Erythroblast (primary cell): Measurements from ENCODE around the gene CYB5R3.
"Not testable (repeated sequence)": the region's sequence is repeated elsewhere in the genome, so short reads cannot be mapped to it uniquely, and the experiment has no call there.

ENCODE experiments used
- DNase-seq, 2 experiments: peaks; one replicate each; lab custom pipeline; 2025; lab: John Stamatoyannopoulos, UW
- GATA1 ChIP-seq: IDR thresholded peaks from 2 replicates; pipeline ENCODE4 v1.6.1; 2011; ENCODE audit warnings: low read depth, mild to moderate bottlenecking, control low read depth, low read length, moderate library complexity
- POLR2A ChIP-seq: IDR thresholded peaks from 2 replicates; pipeline ENCODE4 v1.6.1; 2011; ENCODE audit warnings: mild to moderate bottlenecking, low read length

CYB5R3 gene

DNA sequence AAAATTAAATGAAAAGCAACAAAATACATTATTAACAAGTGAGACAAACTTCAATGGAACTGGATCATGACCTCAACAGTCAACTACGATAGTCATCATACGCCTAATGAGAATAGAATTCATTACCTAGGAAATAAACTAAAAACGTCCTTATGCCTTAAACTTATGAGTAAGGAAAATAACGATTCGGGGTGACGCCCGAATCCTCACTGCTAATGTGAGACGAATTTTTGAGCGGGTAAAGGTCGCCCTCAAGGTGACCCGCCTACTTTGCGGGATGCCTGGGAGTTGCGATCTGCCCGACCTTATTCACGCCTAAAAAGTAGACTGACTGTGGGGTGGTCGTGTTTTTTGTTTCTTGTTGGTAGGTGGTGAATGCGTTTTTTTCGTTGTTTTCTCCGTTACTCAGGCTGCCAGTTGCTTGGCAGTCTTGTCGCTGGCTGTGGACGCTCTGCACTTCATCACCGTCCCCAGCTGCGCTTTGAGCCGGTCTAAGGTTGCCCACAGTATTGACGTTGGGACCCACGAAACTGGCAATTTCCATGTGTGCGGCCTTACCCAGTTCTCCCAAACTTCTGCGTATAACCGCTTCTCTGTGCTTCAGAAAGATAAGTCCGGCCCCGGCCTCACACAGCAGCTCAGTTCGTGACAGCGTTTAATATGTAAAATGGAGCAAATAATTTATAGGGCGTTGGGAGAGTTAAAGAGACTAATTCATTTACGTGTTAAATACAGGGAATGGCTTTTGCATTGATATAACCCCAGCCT is 33.9 kb downstream of the CYB5R3 start:
- DNase-seq, result peak; percentile 97 to 98
- peak; percentile 100 for TF ChIP-seq POLR2A
- no peak for TF ChIP-seq GATA1

GRCh38 chr22:42614312-42615091 is 34.7 kb downstream of the CYB5R3 start, which contains the start of gene POLDIP3:
Gene POLDIP3 (minus strand): TSS chr22:42614883. CDS start chr22:42614857, 26 bp downstream.
- TF ChIP-seq GATA1 (no peak), POLR2A (no peak)
- DNase-seq, result peak; percentile 99 to 100

DNA sequence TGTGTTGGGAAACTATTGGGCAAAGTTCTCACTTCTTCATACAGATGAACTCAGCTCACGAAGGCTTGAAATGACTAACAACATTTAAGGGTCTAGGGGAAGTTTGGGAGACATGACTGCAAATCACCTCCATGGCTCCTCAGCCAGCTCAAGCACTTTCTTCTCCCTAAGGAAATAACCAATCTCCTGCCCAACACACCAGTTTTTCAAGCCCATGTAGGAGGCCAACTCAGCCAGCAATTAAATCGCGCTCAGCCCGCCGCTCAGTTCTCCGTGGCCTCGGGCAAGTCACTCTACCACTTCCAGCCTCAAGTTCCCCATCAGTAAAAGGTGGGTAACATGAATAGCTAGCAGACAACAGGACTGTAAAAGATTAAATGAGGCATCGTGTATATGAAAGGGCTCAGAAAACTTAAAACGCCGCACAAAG is 35.3 kb downstream of the CYB5R3 start:
- no peak for DNase-seq

GRCh38 chr22:42612336-42612735 is 36.9 kb downstream of the CYB5R3 start:
- TF ChIP-seq GATA1 (no peak), POLR2A (no peak)
- DNase-seq, result no peak

More for the DNA sequence above, 35.3 kb downstream of the CYB5R3 start:
- TF ChIP-seq POLR2A, result no peak

DNA sequence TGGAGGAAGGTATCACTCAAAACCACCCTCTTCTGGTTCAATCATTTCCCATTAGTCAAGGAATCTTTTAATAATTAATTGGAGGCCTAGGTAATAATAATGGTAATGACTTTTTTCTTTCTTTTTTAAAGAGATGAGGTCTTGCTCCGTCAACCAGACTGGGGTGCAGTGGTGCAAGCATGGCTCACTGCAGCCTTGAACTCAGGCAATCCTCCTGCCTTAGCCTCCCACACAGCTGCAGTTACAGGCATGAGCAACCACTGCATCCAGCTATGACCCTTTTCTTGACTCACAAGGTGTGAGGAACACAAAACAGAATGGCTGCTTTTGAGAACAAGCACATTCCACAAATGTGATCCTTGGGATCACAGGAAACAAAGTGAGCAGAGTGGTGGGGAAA is 38.1 kb downstream of the CYB5R3 start:
- TF ChIP-seq GATA1 (no peak), POLR2A (no peak)
- no peak for DNase-seq

GRCh38 chr22:42610186-42610585 is 39.0 kb downstream of the CYB5R3 start:
- TF ChIP-seq POLR2A, result no peak
- TF ChIP-seq GATA1, result no peak
- DNase-seq, result no peak

GRCh38 chr22:42608823-42609361 is 40.3 kb downstream of the CYB5R3 start:
- no peak for TF ChIP-seq GATA1
- no peak for TF ChIP-seq POLR2A
- DNase-seq, result no peak

DNA sequence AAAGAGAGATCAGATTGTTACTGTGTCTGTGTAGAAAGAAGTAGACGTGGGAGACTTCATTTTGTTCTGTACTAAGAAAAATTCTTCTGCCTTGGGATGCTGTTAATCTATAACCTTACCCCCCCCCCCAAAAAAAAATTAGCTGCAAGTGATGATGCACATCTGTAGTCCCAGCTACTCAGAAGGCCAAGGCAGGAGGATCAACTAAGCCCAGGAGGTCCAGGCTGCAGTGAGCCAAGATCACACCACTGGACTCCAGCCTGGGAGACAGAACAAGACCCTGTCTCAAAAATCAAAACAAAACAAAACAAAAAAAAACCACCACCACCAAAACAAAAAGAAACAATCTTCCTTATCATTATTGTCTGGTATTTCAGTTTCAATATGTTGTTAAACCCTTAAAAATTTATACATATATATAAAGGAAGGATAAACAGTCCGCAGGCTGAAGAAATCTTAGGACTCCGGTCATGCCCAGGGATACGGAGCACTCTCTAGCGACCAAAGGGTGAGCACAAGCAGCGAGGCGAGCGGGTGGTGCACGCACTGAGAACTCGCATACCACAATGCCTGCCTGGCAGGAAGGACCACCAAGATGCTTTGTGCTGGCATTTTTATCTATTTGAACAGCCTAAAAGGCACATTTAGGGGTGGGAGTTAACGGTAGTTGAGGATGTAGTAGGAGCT is 40.9 kb downstream of the CYB5R3 start:
- no peak for DNase-seq
- TF ChIP-seq GATA1 (no peak), POLR2A (no peak)

DNA sequence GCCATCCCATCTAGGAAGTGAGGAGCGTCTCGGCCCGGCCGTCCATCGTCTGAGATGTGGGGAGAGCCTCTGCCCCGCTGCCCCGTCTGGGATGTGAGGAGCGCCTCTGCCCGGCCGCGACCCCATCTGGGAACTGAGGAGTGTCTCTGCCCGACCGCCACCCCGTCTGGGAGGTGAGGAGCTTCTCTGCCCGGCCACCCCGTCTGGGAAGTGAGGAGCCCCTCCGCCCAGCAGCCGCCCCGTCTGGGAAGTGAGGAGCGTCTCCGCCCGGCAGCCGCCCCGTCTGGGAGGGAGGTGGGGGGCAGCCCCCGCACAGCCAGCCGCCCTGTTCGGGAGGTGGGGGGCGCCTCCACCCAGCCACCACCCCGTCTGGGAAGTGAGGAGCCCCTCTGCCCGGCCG is 41.6 kb downstream of the CYB5R3 start:
- DNase-seq, result not testable (repeated sequence)

- no peak for DNase-seq
- TF ChIP-seq GATA1 (no peak), POLR2A (no peak)
Measured at GRCh38 chr22:42604403-42604802, 44.8 kb downstream of the CYB5R3 start.

- TF ChIP-seq POLR2A (no peak), GATA1 (no peak)
- DNase-seq, result no peak
Measured at GRCh38 chr22:42603427-42603826, 45.8 kb downstream of the CYB5R3 start.

GRCh38 chr22:42602470-42602869 is 46.7 kb downstream of the CYB5R3 start:
- no peak for DNase-seq
- TF ChIP-seq GATA1 (no peak), POLR2A (no peak)

- TF ChIP-seq POLR2A (no peak), GATA1 (no peak)
- DNase-seq, result no peak
Measured at GRCh38 chr22:42601879-42602465, 47.2 kb downstream of the CYB5R3 start.
